Kidney (tissue), 14 donors: ENCODE data around the gene CLDN9. TPM values are rescaled to one million over a fixed set of nuclear protein-coding genes. Genes with fewer than 3 reads are reported as not detected.
A peak's percentile ranks its signal among the peaks of the same experiment; 100 is the strongest.

ENCODE experiments used
- DNase-seq, 5 donors: peaks; one replicate each; pipeline ENCODE4 v3.0.0-alpha.2; 2013 to 2020
- FAIRE-seq: peaks from 2 replicates; lab custom pipeline; 2012; peaks lifted over from hg19 to GRCh38; lab: Jason Lieb, UNC
- H3K27ac ChIP-seq, 2 donors: one replicate each; pipeline ENCODE4 v1.7.0; 2013; ENCODE audit warnings: low read depth in 2 of 2, low read length in 2 of 2, inconsistent platforms in 1 of 2
- H3K27me3 ChIP-seq: one replicate; pipeline ENCODE4 v1.7.1; 2013; ENCODE audit warnings: low read length, inconsistent platforms; ENCODE audit not compliant: control insufficient read depth, insufficient read depth
- H3K36me3 ChIP-seq, 3 donors: one replicate each; pipeline versions ENCODE4 v1.7.0 to v1.7.1; 2013; ENCODE audit warnings: low read length in 3 of 3, control low read depth in 1 of 3, inconsistent platforms in 1 of 3; ENCODE audit not compliant: insufficient read depth in 3 of 3, control insufficient read depth in 2 of 3
- H3K4me1 ChIP-seq, 3 donors: one replicate each; pipeline versions ENCODE4 v1.7.0 to v1.7.1; 2013; ENCODE audit warnings: low read length in 3 of 3, inconsistent platforms in 1 of 3, low read depth in 1 of 3; ENCODE audit not compliant: control insufficient read depth in 2 of 3, insufficient read depth in 2 of 3
- H3K4me3 ChIP-seq, 3 donors: one replicate each; pipeline versions ENCODE4 v1.7.0 to v1.8.1; 2013; ENCODE audit warnings: low read length in 3 of 3, control low read depth in 1 of 3, inconsistent platforms in 1 of 3
- H3K9ac ChIP-seq, 3 donors: one replicate each; pipeline versions ENCODE4 v1.7.0 to v1.7.1; 2013; ENCODE audit warnings: low read length in 3 of 3, control low read depth in 1 of 3, inconsistent platforms in 1 of 3
- H3K9me3 ChIP-seq, 3 donors: one replicate each; pipeline versions ENCODE4 v1.7.0 to v1.7.1; 2013; ENCODE audit warnings: low read length in 3 of 3, control low read depth in 1 of 3, inconsistent platforms in 1 of 3; ENCODE audit not compliant: control insufficient read depth in 2 of 3, insufficient read depth in 1 of 3
- CTCF ChIP-seq: IDR thresholded peaks from 3 replicates; pipeline ENCODE4 v1.5.1; 2012; ENCODE audit warnings: mild to moderate bottlenecking, moderate library complexity, borderline replicate concordance; ENCODE audit not compliant: insufficient read depth; ENCODE audit errors: extremely low read depth
- intact Hi-C: fragments of 100-400 bp; cut with DNase I; formaldehyde crosslinking; loops from one replicate; pipeline ENCODE4 v1.11.1; 2022
- polyA plus RNA-seq: library from polyadenylated mRNA; stranded (reverse); fragments of 350-450 nt; fragmentation: Illumina TruSeq; extraction: RNeasy Lipid Tissue Mini Kit (QIAGEN cat#74804); gene quantifications from one replicate; pipeline ENCODE4 v1.2.3, GENCODE V29; 2014; ENCODE audit warnings: low read depth, low replicate concordance; ENCODE audit not compliant: insufficient read depth
- total RNA-seq: library from RNA; stranded (reverse); fragmentation: NEBNext Ultra II Directional; extraction: Animal tissue kit (Norgen Biotek cat#: 25700); gene quantifications from one replicate; pipeline ENCODE4 v1.2.1, GENCODE V29; 2021
- donor health status: control.
- donor health status: control.
- donor health status: control.
- donor health status: control.
- donor health status: control.
- donor health status: DM: yes; HTN: yes; CAD: no.
- donor health status: Normal renal cell carcinoma (clear cell type).

Gene CLDN9
- total and polyA plus RNA-seq, 2 donors from 2014 or later, result 0.60 TPM; not detected in 1

- H3K9me3 ChIP-seq, result no peaks in the 10 kb centered on the region
- no peak for TF ChIP-seq CTCF
- no peak overlapping the region for H3K27ac ChIP-seq
- FAIRE-seq (no peak), DNase-seq (peak in 1 of 5 donors; percentile 15)
- no peaks in the 10 kb centered on the region for H3K36me3 ChIP-seq
- no peaks in the 10 kb centered on the region for H3K27me3 ChIP-seq
- intact Hi-C loops, result loop anchor here (10.0 kb wide), 1 partner anchor 51 kb away; the partner anchor contains the start of gene ZNF205
- H3K9ac ChIP-seq, result no peak overlapping the region
- no peak overlapping the region for H3K4me3 ChIP-seq
- H3K4me1 ChIP-seq, result peaks cover 0 to 24% (median 12%) of the 10 kb centered on the region in 3 donors
Measured at GRCh38 chr16:3063625-3064386, 51.1 kb downstream of the CLDN9 start.

Other genes starting within 250 kb of the CLDN9 start
- gene ELOB, start 235.6 kb upstream of the CLDN9 start, total RNA-seq, result 226 TPM
- 836 TPM for gene ELOB, start 235.6 kb upstream of the CLDN9 start, polyA plus RNA-seq
- gene PRSS33, start 225.4 kb upstream of the CLDN9 start, total RNA-seq, result not detected
- not detected for gene PRSS33, start 225.4 kb upstream of the CLDN9 start, polyA plus RNA-seq
- not detected for gene PRSS41, start 214.5 kb upstream of the CLDN9 start, total RNA-seq
- not detected for gene PRSS41, start 214.5 kb upstream of the CLDN9 start, polyA plus RNA-seq
- 0.54 TPM for gene PRSS21, start 195.7 kb upstream of the CLDN9 start, total RNA-seq
- not detected for gene PRSS21, start 195.7 kb upstream of the CLDN9 start, polyA plus RNA-seq
- 0.98 TPM for gene ZG16B, start 182.6 kb upstream of the CLDN9 start, total RNA-seq
- gene ZG16B, start 182.6 kb upstream of the CLDN9 start, polyA plus RNA-seq, result 0.69 TPM
- 30.8 TPM for gene PRSS22, start 154.8 kb upstream of the CLDN9 start, total RNA-seq
- 11.0 TPM for gene PRSS22, start 154.8 kb upstream of the CLDN9 start, polyA plus RNA-seq
- 31.3 TPM for gene FLYWCH2, start 129.7 kb upstream of the CLDN9 start, total RNA-seq
- 52.5 TPM for gene FLYWCH2, start 129.7 kb upstream of the CLDN9 start, polyA plus RNA-seq
- gene FLYWCH1, start 101.0 kb upstream of the CLDN9 start, total RNA-seq, result 36.8 TPM
- 24.5 TPM for gene FLYWCH1, start 101.0 kb upstream of the CLDN9 start, polyA plus RNA-seq
- gene KREMEN2, start 48.6 kb upstream of the CLDN9 start, total RNA-seq, result not detected
- gene KREMEN2, start 48.6 kb upstream of the CLDN9 start, polyA plus RNA-seq, result not detected
- gene PAQR4, start 43.6 kb upstream of the CLDN9 start, total RNA-seq, result 5.9 TPM
- gene PAQR4, start 43.6 kb upstream of the CLDN9 start, polyA plus RNA-seq, result 3.5 TPM
- 2.2 TPM for gene PKMYT1, start 32.5 kb upstream of the CLDN9 start, total RNA-seq
- 0.97 TPM for gene PKMYT1, start 32.5 kb upstream of the CLDN9 start, polyA plus RNA-seq
- gene CLDN6, start 5.3 kb downstream of the CLDN9 start, total RNA-seq, result 0.47 TPM
- gene CLDN6, start 5.3 kb downstream of the CLDN9 start, polyA plus RNA-seq, result not detected
- gene TNFRSF12A, start 7.4 kb downstream of the CLDN9 start, total RNA-seq, result 114 TPM
- 87.3 TPM for gene TNFRSF12A, start 7.4 kb downstream of the CLDN9 start, polyA plus RNA-seq
- gene HCFC1R1, start 11.0 kb downstream of the CLDN9 start, total RNA-seq, result 61.3 TPM
- gene HCFC1R1, start 11.0 kb downstream of the CLDN9 start, polyA plus RNA-seq, result 332 TPM
- 26.1 TPM for gene THOC6, start 11.1 kb downstream of the CLDN9 start, total RNA-seq
- gene THOC6, start 11.1 kb downstream of the CLDN9 start, polyA plus RNA-seq, result 21.2 TPM
- gene BICDL2, start 24.0 kb downstream of the CLDN9 start, total RNA-seq, result 12.1 TPM
- gene BICDL2, start 24.0 kb downstream of the CLDN9 start, polyA plus RNA-seq, result 2.9 TPM
- 1.7 TPM for gene MMP25, start 33.6 kb downstream of the CLDN9 start, total RNA-seq
- gene MMP25, start 33.6 kb downstream of the CLDN9 start, polyA plus RNA-seq, result 0.65 TPM
- 181 TPM for gene IL32, start 52.7 kb downstream of the CLDN9 start, total RNA-seq
- 495 TPM for gene IL32, start 52.7 kb downstream of the CLDN9 start, polyA plus RNA-seq
- not detected for gene ZSCAN10, start 86.4 kb downstream of the CLDN9 start, total RNA-seq
- not detected for gene ZSCAN10, start 86.4 kb downstream of the CLDN9 start, polyA plus RNA-seq
- 12.7 TPM for gene ZNF205, start 99.7 kb downstream of the CLDN9 start, total RNA-seq
- gene ZNF205, start 99.7 kb downstream of the CLDN9 start, polyA plus RNA-seq, result 14.1 TPM
- gene ZNF213, start 122.1 kb downstream of the CLDN9 start, total RNA-seq, result 12.5 TPM
- gene ZNF213, start 122.1 kb downstream of the CLDN9 start, polyA plus RNA-seq, result 5.6 TPM
- gene OR1F1, start 175.3 kb downstream of the CLDN9 start, total RNA-seq, result not detected
- gene OR1F1, start 175.3 kb downstream of the CLDN9 start, polyA plus RNA-seq, result not detected
- 9.6 TPM for gene ZNF200, start 222.2 kb downstream of the CLDN9 start, total RNA-seq
- 3.3 TPM for gene ZNF200, start 222.2 kb downstream of the CLDN9 start, polyA plus RNA-seq
- gene MEFV, start 243.7 kb downstream of the CLDN9 start, total RNA-seq, result 4.1 TPM
- not detected for gene MEFV, start 243.7 kb downstream of the CLDN9 start, polyA plus RNA-seq